ENCODE measurements around the gene SEPTIN10.

GRCh38 chr2:109494351-109494750 lies 119.4 kb downstream of the SEPTIN10 start:
- TF ChIP-seq POLR2A (IDR thresholded peaks at IDR 0.05; ENCODE audit: low read depth, low read length) (no peak), TAF1 (IDR thresholded peaks at IDR 0.05; ENCODE audit: borderline replicate concordance, low read depth, low read length) (no peak)
